Tibial nerve (tissue), 4 donors: Measurements from ENCODE around the gene CCDC148. TPM values are rescaled to one million over a fixed set of nuclear protein-coding genes. Genes with fewer than 3 reads are reported as not detected.

Source experiments
- DNase-seq, 2 donors: peaks; one replicate each; pipeline ENCODE4 v3.0.0-alpha.2; 2019; ENCODE audit warnings: low spot score in 2 of 2
- H3K27ac ChIP-seq, 4 donors: fragments of 200-600 bp; sonication (generic) in 3 of 4; one replicate each; pipeline ENCODE4 v1.5.1; 2017 to 2019; ENCODE audit warnings: mild to moderate bottlenecking in 1 of 4
- H3K27me3 ChIP-seq, 2 donors: fragments of 200-600 bp; sonication (generic) in 1 of 2; one replicate each; pipeline versions ENCODE4 v1.5.1 to v1.6.0; 2017 to 2019
- H3K36me3 ChIP-seq, 3 donors: fragments of 200-600 bp; sonication (generic); one replicate each; pipeline ENCODE4 v1.5.1; 2018 to 2019
- H3K4me1 ChIP-seq, 4 donors: fragments of 200-600 bp; sonication (generic) in 3 of 4; one replicate each; pipeline ENCODE4 v1.5.1; 2017 to 2019
- H3K4me3 ChIP-seq, 4 donors: fragments of 200-600 bp; sonication (generic) in 3 of 4; one replicate each; pipeline ENCODE4 v1.5.1; 2017 to 2019; ENCODE audit warnings: mild to moderate bottlenecking in 1 of 4, moderate library complexity in 1 of 4
- H3K9me3 ChIP-seq, 4 donors: fragments of 200-600 bp; sonication (generic) in 3 of 4; one replicate each; pipeline ENCODE4 v1.5.1; 2017 to 2019
- EP300 ChIP-seq, 2 donors: sonication (generic); formaldehyde crosslinking; IDR thresholded peaks; one replicate each; pipeline ENCODE4 v1.6.1; 2017; ENCODE audit warnings: antibody characterized with exemption in 2 of 2, mild to moderate bottlenecking in 1 of 2
- POLR2A ChIP-seq, 2 donors: fragments of 450-650 bp; IDR thresholded peaks; one replicate each; pipeline ENCODE4 v1.6.1; 2017; ENCODE audit warnings: antibody characterized with exemption in 2 of 2, mild to moderate bottlenecking in 2 of 2, moderate library complexity in 2 of 2
- WGBS, 2 donors: methylation state at CpG; one replicate each; pipeline ENCODE4 v1.1.5; 2018; 5-methylcytosine and 5-hydroxymethylcytosine counted together
- total RNA-seq, 4 donors: library from RNA; depleted of rRNA; stranded (reverse); fragments of >200 nt; gene quantifications; one replicate each; pipeline ENCODE4 v1.1.0, GENCODE V29; 2016
- TF ChIP-seq, protein P1 (sequence below), 5 experiments: fragments of 200-600 bp in 3 of 5; fragments of 450-650 bp in 2 of 5; sonication (generic) in 3 of 5; IDR thresholded peaks; one replicate each; pipeline ENCODE4 v1.5.1; 2016 to 2019; ENCODE audit warnings: antibody characterized with exemption in 5 of 5, mild to moderate bottlenecking in 3 of 5, moderate library complexity in 2 of 5

CCDC148 gene
- total RNA-seq, 4 donors from 2014 or later = 0.30 to 2.5 (median 1.9) TPM

DNA sequence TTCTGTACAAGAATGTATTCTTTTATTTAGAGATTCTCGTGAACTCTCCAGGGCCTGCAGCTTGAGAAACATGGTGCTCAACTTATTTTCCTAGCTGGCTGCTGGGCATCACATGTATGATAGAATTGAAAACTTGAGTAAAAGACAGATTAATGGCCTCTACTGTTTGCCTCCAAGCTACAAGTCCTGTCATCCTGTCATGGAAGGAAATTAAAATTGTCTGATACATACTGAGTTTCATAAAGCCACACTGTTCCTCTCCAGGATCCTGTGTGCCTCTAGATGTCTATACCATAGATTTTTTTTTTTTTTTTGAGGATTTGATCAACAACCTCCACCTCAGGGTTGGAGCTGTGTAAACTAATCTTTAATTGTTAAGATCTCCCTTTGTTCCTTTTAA is 316.4 kb downstream of the CCDC148 start:
- Histone ChIP-seq H3K4me1 (no peaks in the 10 kb centered on the region), H3K36me3 (no peaks in the 10 kb centered on the region)

DNA sequence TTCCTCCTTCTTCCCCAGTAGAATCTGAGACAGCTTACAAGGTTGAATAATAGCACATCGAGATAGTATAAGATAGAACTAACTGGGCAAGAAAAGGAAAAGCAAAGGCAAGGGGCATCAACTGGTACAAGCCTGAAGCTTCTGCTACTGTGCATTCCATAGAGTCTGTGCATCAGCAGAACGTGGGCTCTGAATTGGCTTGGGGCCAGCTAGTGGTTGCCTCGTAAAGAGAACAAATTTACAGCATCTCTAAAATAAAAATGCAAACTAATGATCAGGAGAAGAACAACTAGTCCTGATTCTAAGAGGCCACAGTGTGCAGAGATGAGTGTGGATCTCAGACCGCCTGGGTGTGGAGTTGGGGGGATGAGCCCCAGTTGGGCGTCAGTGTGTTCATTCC is 318.3 kb downstream of the CCDC148 start:
- no peaks in the 10 kb centered on the region for H3K9me3 ChIP-seq
- no peaks in the 10 kb centered on the region for H3K36me3 ChIP-seq
- H3K27ac ChIP-seq = no peak overlapping the region
- H3K4me1 ChIP-seq = no peaks in the 10 kb centered on the region
- no peaks in the 10 kb centered on the region for H3K27me3 ChIP-seq
- no peak overlapping the region for H3K4me3 ChIP-seq
- DNase-seq = no peak
- TF ChIP-seq POLR2A (IDR thresholded peaks at IDR 0.05) = no peak
- TF ChIP-seq EP300 (IDR thresholded peaks at IDR 0.05) = no peak
- TF ChIP-seq, protein P1, sequence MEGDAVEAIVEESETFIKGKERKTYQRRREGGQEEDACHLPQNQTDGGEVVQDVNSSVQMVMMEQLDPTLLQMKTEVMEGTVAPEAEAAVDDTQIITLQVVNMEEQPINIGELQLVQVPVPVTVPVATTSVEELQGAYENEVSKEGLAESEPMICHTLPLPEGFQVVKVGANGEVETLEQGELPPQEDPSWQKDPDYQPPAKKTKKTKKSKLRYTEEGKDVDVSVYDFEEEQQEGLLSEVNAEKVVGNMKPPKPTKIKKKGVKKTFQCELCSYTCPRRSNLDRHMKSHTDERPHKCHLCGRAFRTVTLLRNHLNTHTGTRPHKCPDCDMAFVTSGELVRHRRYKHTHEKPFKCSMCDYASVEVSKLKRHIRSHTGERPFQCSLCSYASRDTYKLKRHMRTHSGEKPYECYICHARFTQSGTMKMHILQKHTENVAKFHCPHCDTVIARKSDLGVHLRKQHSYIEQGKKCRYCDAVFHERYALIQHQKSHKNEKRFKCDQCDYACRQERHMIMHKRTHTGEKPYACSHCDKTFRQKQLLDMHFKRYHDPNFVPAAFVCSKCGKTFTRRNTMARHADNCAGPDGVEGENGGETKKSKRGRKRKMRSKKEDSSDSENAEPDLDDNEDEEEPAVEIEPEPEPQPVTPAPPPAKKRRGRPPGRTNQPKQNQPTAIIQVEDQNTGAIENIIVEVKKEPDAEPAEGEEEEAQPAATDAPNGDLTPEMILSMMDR (IDR thresholded peaks at IDR 0.05) = no peak
- WGBS, 2 donors = 42 to 48% methylated on average over 5 of the region's 5 CpGs

More for the DNA sequence above, 316.4 kb downstream of the CCDC148 start:
- no peaks in the 10 kb centered on the region for H3K9me3 ChIP-seq
- no peak overlapping the region for H3K27ac ChIP-seq
- 81 to 88% methylated on average over 1 of the region's 1 CpG for WGBS, 2 donors
- no peaks in the 10 kb centered on the region for H3K27me3 ChIP-seq
- TF ChIP-seq EP300 (IDR thresholded peaks at IDR 0.05) = no peak
- TF ChIP-seq POLR2A (IDR thresholded peaks at IDR 0.05) = no peak
- TF ChIP-seq, protein P1 (IDR thresholded peaks at IDR 0.05) = no peak
- DNase-seq = no peak
- H3K4me3 ChIP-seq = no peak overlapping the region

DNA sequence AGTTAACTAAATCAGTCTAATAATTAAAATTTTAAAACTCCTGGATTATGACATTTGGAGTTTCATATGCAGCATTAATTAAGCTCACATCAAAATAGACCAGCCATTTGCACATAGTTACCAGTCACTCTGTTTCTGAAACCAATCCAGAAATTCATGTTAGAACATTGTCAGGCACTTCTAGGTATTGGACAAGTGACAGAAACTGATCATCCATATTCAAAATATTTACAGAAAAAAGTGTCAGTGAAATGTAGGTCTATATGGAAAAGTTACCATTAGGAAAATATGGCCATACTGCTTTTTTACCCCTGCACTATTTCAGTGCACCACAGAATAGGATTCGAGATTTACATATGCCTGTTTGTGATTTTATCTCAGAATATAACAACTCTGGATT is 321.5 kb downstream of the CCDC148 start:
- Histone ChIP-seq H3K4me3 (no peak overlapping the region), H3K27ac (no peak overlapping the region), H3K4me1 (no peaks in the 10 kb centered on the region), H3K9me3 (no peaks in the 10 kb centered on the region), H3K36me3 (no peaks in the 10 kb centered on the region), H3K27me3 (no peaks in the 10 kb centered on the region)
- no peak for DNase-seq
- WGBS, 2 donors = 86 to 90% methylated on average over 1 of the region's 1 CpG
- TF ChIP-seq, protein P1 (IDR thresholded peaks at IDR 0.05) = no peak
- TF ChIP-seq EP300 (IDR thresholded peaks at IDR 0.05) (no peak), POLR2A (IDR thresholded peaks at IDR 0.05) (no peak)

DNA sequence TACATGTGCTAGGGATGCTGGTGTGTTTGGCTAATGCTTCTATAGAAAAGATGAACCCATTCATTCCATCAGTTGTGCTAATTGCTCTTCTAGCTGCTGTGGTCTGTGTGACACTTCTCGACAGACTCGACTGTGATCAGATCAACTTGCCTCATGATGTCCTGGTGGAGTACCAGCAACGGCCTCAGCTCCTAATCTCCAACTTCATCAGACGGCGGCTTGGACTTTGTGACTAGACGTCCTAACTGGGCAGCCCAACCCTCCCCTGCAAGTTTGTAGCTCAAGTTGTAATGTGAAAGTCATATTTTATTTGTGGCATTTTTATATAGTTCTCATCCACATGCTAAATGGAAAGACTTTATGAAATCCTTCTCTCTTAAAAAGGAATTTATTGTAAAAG is 321.9 kb downstream of the CCDC148 start:
- Histone ChIP-seq H3K27me3 (no peaks in the 10 kb centered on the region), H3K9me3 (no peaks in the 10 kb centered on the region), H3K4me3 (no peak overlapping the region), H3K27ac (no peak overlapping the region), H3K4me1 (no peaks in the 10 kb centered on the region), H3K36me3 (no peaks in the 10 kb centered on the region)
- TF ChIP-seq, protein P1 (IDR thresholded peaks at IDR 0.05) = no peak
- 88 to 92% methylated on average over 6 of the region's 6 CpGs for WGBS, 2 donors
- no peak for DNase-seq

DNA sequence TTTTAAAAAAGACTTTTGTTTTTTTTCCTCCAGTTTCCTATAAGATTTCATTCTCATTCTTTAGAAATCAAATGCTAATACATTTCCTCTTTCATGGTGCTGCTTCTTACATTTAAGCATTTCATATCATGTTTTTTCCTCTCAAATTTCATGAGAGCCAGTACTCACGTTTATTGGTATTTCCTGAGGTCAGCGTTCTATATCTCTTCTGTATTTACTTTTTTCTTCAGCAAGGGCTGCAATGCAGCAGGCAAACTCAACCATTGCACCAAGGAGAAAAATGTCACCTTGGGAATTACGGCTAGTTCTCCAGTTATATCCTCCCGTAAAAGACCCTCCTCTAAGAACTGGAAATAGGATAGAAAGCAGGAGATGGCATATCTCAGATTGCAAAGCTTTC is 322.5 kb downstream of the CCDC148 start:
- Histone ChIP-seq H3K4me3 (no peak overlapping the region), H3K27me3 (no peaks in the 10 kb centered on the region), H3K9me3 (no peaks in the 10 kb centered on the region), H3K4me1 (no peaks in the 10 kb centered on the region), H3K27ac (no peak overlapping the region), H3K36me3 (no peaks in the 10 kb centered on the region)
- 59 to 61% methylated on average over 4 of the region's 4 CpGs for WGBS, 2 donors
- TF ChIP-seq, protein P1 (IDR thresholded peaks at IDR 0.05) = no peak
- no peak for TF ChIP-seq POLR2A (IDR thresholded peaks at IDR 0.05)
- TF ChIP-seq EP300 (IDR thresholded peaks at IDR 0.05) = no peak
- no peak for DNase-seq
